ENCODE results near the gene CWC27. TPM values are rescaled to one million over a fixed set of nuclear protein-coding genes. Genes with fewer than 3 reads are reported as not detected.

CWC27 gene
- total RNA-seq, 4 donors from 2014 or later = 13.0 to 22.9 (median 19.9) TPM

DNA sequence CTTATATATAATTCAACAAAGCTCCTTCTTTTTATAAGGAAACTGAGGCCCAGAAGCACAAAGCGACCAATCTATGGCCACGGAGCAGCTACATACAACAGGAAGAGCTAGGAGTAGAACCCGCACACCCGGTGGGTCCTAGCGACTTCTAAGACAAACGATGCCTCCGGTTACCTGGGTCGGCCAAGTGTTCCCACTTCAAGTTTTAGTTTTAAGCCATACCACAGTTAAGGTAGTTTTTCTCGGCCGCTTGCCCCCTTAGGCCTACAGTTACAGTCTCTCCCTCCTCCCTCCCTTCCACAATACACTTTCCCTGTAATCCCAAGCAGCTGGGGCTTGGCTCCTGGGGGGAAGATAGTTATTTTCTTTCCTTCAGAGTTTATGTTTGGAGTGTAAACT is 772 bp upstream of the CWC27 start:
- peak; percentile 17 for ATAC-seq
- H3K27ac ChIP-seq = peak overlapping the region; percentile 87 to 92 (median 88)
- no peaks in the 10 kb centered on the region for H3K27me3 ChIP-seq
- no peaks in the 10 kb centered on the region for H3K9me3 ChIP-seq
- H3K36me3 ChIP-seq = peaks cover 3 to 15% of the 10 kb centered on the region in 2 donors
- no peak for TF ChIP-seq EP300 (IDR thresholded peaks at IDR 0.05)
- TF ChIP-seq, protein P1, sequence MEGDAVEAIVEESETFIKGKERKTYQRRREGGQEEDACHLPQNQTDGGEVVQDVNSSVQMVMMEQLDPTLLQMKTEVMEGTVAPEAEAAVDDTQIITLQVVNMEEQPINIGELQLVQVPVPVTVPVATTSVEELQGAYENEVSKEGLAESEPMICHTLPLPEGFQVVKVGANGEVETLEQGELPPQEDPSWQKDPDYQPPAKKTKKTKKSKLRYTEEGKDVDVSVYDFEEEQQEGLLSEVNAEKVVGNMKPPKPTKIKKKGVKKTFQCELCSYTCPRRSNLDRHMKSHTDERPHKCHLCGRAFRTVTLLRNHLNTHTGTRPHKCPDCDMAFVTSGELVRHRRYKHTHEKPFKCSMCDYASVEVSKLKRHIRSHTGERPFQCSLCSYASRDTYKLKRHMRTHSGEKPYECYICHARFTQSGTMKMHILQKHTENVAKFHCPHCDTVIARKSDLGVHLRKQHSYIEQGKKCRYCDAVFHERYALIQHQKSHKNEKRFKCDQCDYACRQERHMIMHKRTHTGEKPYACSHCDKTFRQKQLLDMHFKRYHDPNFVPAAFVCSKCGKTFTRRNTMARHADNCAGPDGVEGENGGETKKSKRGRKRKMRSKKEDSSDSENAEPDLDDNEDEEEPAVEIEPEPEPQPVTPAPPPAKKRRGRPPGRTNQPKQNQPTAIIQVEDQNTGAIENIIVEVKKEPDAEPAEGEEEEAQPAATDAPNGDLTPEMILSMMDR (IDR thresholded peaks at IDR 0.05) = no peak
- no peak for TF ChIP-seq POLR2AphosphoS5 (IDR thresholded peaks at IDR 0.05)
- TF ChIP-seq POLR2A (IDR thresholded peaks at IDR 0.05) = no peak
- 1 to 6% methylated on average over 3 to 10 of the region's 10 CpGs for WGBS, 2 donors (ENCODE audit: low coverage in 1 of 2)
- H3K4me3 ChIP-seq = peak overlapping the region; percentile 59 to 78
- H3K4me1 ChIP-seq = peaks cover 21 to 63% (median 21%) of the 10 kb centered on the region in 3 donors

DNA sequence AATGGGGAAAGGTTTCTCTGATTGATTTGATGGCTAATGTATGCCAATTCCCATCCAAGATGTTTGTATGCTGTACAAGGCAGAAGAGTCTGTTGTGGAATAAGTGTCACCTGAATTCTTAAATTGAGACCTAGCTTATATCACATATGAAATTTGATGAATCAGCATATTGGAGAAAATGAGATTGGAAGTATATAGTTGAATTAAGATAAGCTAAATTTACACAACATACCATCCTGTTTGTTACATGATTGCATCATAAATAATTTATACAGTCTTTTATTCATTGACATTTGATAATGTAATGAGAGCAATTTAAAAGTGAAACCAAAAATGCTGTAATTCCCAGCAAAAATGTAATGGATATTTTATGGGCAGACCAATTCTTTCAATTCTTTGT is 1.1 kb downstream of the CWC27 start:
- peak overlapping the region; percentile 59 to 78 for H3K4me3 ChIP-seq
- no peaks in the 10 kb centered on the region for H3K9me3 ChIP-seq
- TF ChIP-seq EP300 (IDR thresholded peaks at IDR 0.05) (no peak), POLR2A (IDR thresholded peaks at IDR 0.05) (no peak), POLR2AphosphoS5 (IDR thresholded peaks at IDR 0.05) (no peak)
- TF ChIP-seq, protein P1 (IDR thresholded peaks at IDR 0.05) = no peak

DNA sequence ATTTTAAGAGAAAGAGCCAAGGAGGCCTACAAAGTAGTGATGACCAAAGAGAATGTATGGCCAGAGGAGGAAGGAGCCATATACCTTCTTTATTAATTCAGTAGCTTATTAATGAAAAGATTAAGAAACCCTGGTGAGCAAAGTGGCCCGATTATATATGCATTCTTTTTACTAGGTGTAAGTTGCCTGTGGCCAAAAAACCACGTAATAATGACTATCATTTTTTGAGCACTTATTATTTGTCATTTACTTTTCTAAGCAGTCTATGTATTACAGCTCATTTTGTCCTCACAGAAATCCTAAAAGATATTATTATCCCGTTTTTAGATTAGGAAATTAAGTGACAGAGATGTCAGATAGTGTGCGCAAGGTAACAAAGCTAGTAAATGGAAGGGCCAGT is 3.0 kb downstream of the CWC27 start:
- Histone ChIP-seq H3K4me3 (no peak overlapping the region), H3K9me3 (no peaks in the 10 kb centered on the region), H3K36me3 (peaks cover 0 to 19% of the 10 kb centered on the region in 2 donors), H3K27me3 (no peaks in the 10 kb centered on the region), H3K4me1 (peaks cover 10 to 42% (median 21%) of the 10 kb centered on the region in 3 donors), H3K27ac (no peak overlapping the region)
- no peak for ATAC-seq
- TF ChIP-seq EP300 (IDR thresholded peaks at IDR 0.05) (no peak), POLR2A (IDR thresholded peaks at IDR 0.05) (no peak), POLR2AphosphoS5 (IDR thresholded peaks at IDR 0.05) (no peak)
- TF ChIP-seq, protein P1 (IDR thresholded peaks at IDR 0.05) = no peak
- WGBS, 2 donors (ENCODE audit: low coverage in 1 of 2) = 75 to 81% methylated on average over 4 of the region's 4 CpGs

More for the DNA sequence above, 1.1 kb downstream of the CWC27 start:
- Histone ChIP-seq H3K27me3 (no peaks in the 10 kb centered on the region), H3K36me3 (peaks cover 0 to 2% of the 10 kb centered on the region in 2 donors), H3K4me1 (peaks cover 21 to 60% (median 21%) of the 10 kb centered on the region in 3 donors), H3K27ac (no peak overlapping the region)
- no peak for ATAC-seq

- H3K36me3 ChIP-seq = peaks cover 0 to 22% of the 10 kb centered on the region in 2 donors
- no peaks in the 10 kb centered on the region for H3K27me3 ChIP-seq
- no peak overlapping the region for H3K27ac ChIP-seq
- TF ChIP-seq, protein P1 (IDR thresholded peaks at IDR 0.05) = no peak
- TF ChIP-seq POLR2A (IDR thresholded peaks at IDR 0.05) (no peak), POLR2AphosphoS5 (IDR thresholded peaks at IDR 0.05) (no peak), EP300 (IDR thresholded peaks at IDR 0.05) (no peak)
- no peak for ATAC-seq
- H3K9me3 ChIP-seq = no peaks in the 10 kb centered on the region
- 33 to 75% methylated on average over 1 of the region's 1 CpG for WGBS, 2 donors (ENCODE audit: low coverage in 1 of 2)
- peaks cover 4 to 30% (median 13%) of the 10 kb centered on the region in 3 donors for H3K4me1 ChIP-seq
- H3K4me3 ChIP-seq = no peak overlapping the region
Observed at GRCh38 chr5:64773533-64773932, 4.8 kb downstream of the CWC27 start.

GRCh38 chr5:64775291-64775690 is 6.6 kb downstream of the CWC27 start:
- Histone ChIP-seq H3K9me3 (no peaks in the 10 kb centered on the region), H3K27ac (no peak overlapping the region), H3K4me1 (peaks cover 0 to 17% (median 4%) of the 10 kb centered on the region in 3 donors), H3K36me3 (peaks cover 0 to 22% of the 10 kb centered on the region in 2 donors), H3K27me3 (no peaks in the 10 kb centered on the region), H3K4me3 (no peak overlapping the region)
- ATAC-seq = no peak
- no peak for TF ChIP-seq POLR2A (IDR thresholded peaks at IDR 0.05)
- no peak for TF ChIP-seq EP300 (IDR thresholded peaks at IDR 0.05)
- TF ChIP-seq POLR2AphosphoS5 (IDR thresholded peaks at IDR 0.05) = no peak
- TF ChIP-seq, protein P1 (IDR thresholded peaks at IDR 0.05) = no peak
- WGBS, 2 donors (ENCODE audit: low coverage in 1 of 2) = 31 to 83% methylated on average over 1 of the region's 1 CpG

All from gastroesophageal sphincter (tissue), 4 donors.